ENCODE measurements around the gene STK32B. TPM values are rescaled to one million over a fixed set of nuclear protein-coding genes. Genes with fewer than 3 reads are reported as not detected.

The STK32B gene
- total and polyA plus RNA-seq, 12 donors: 0.12 to 0.68 (median 0.34) TPM

- no peak overlapping the region for H3K4me3 ChIP-seq
- DNase-seq (no peak), ATAC-seq (no peak)
- 67 to 78% methylated on average over 4 of the region's 4 CpGs for WGBS, 2 donors
- no peaks in the 10 kb centered on the region for H3K36me3 ChIP-seq
- no peak for TF ChIP-seq CTCF (IDR thresholded peaks at IDR 0.05)
- peaks cover 0 to under 1% (median 0%) of the 10 kb centered on the region in 11 donors for H3K9me3 ChIP-seq
- H3K27ac ChIP-seq: no peak overlapping the region
- peaks cover 0 to 12% (median 0%) of the 10 kb centered on the region in 7 donors for H3K27me3 ChIP-seq
- intact Hi-C loops (cut with DNase I): no loop called here
- H3K4me1 ChIP-seq: no peaks in the 10 kb centered on the region
Observed at GRCh38 chr4:5256421-5256820, 205.1 kb downstream of the STK32B start.

GRCh38 chr4:5257086-5257485, 205.8 kb downstream of the STK32B start:
- no peak overlapping the region for H3K4me3 ChIP-seq
- no peak for DNase-seq
- H3K36me3 ChIP-seq: no peaks in the 10 kb centered on the region
- H3K9me3 ChIP-seq: no peaks in the 10 kb centered on the region
- H3K27me3 ChIP-seq: peaks cover 0 to 12% (median 0%) of the 10 kb centered on the region in 7 donors
- WGBS, 2 donors: 83 to 87% methylated on average over 2 of the region's 2 CpGs
- no peak for TF ChIP-seq CTCF (IDR thresholded peaks at IDR 0.05)
- H3K27ac ChIP-seq: no peak overlapping the region
- H3K4me1 ChIP-seq: no peaks in the 10 kb centered on the region
- no peak for ATAC-seq
- intact Hi-C loops (cut with DNase I): no loop called here

- Histone ChIP-seq H3K36me3 (no peaks in the 10 kb centered on the region), H3K9me3 (no peaks in the 10 kb centered on the region), H3K4me1 (no peaks in the 10 kb centered on the region), H3K27ac (no peak overlapping the region), H3K4me3 (no peak overlapping the region), H3K27me3 (peaks cover 0 to 9% (median 0%) of the 10 kb centered on the region in 7 donors)
- DNase-seq (no peak), ATAC-seq (no peak)
- intact Hi-C loops (cut with DNase I): no loop called here
- WGBS, 2 donors: 78 to 81% methylated on average over 2 of the region's 2 CpGs
- no peak for TF ChIP-seq CTCF (IDR thresholded peaks at IDR 0.05)
Observed at GRCh38 chr4:5259471-5259870, 208.2 kb downstream of the STK32B start.

- Histone ChIP-seq H3K27me3 (peaks cover 0 to 9% (median 0%) of the 10 kb centered on the region in 7 donors), H3K36me3 (no peaks in the 10 kb centered on the region), H3K9me3 (no peaks in the 10 kb centered on the region), H3K27ac (no peak overlapping the region), H3K4me3 (no peak overlapping the region), H3K4me1 (no peaks in the 10 kb centered on the region)
- no peak for DNase-seq
- ATAC-seq: no peak
- 84 to 87% methylated on average over 6 of the region's 6 CpGs for WGBS, 2 donors
- intact Hi-C loops (cut with DNase I): no loop called here
- TF ChIP-seq CTCF (IDR thresholded peaks at IDR 0.05): no peak
Observed at GRCh38 chr4:5260121-5260520, 208.8 kb downstream of the STK32B start.

All from heart right ventricle (tissue), 16 donors.